Suprapubic skin (tissue), 4 donors: ENCODE measurements around the gene CAPS. TPM values are rescaled to one million over a fixed set of nuclear protein-coding genes. Genes with fewer than 3 reads are reported as not detected.
A peak's percentile ranks its signal among the peaks of the same experiment; 100 is the strongest.
"Not testable (repeated sequence)": the region's sequence is repeated elsewhere in the genome, so short reads cannot be mapped to it uniquely, and the experiment has no call there.

ENCODE experiments used
- DNase-seq, 2 donors: peaks; one replicate each; pipeline ENCODE4 v3.0.0-alpha.2; 2019; ENCODE audit warnings: low spot score in 2 of 2
- H3K27ac ChIP-seq: fragments of 200-600 bp; sonication (generic); one replicate; pipeline ENCODE4 v1.5.1; 2019
- H3K27me3 ChIP-seq: fragments of 200-600 bp; sonication (generic); one replicate; pipeline ENCODE4 v1.5.1; 2019
- H3K36me3 ChIP-seq: fragments of 200-600 bp; sonication (generic); one replicate; pipeline ENCODE4 v1.5.1; 2019
- H3K4me1 ChIP-seq: fragments of 200-600 bp; sonication (generic); one replicate; pipeline ENCODE4 v1.5.1; 2019
- H3K4me3 ChIP-seq: fragments of 200-600 bp; sonication (generic); one replicate; pipeline ENCODE4 v1.5.1; 2019; ENCODE audit warnings: mild to moderate bottlenecking
- H3K9me3 ChIP-seq: fragments of 200-600 bp; sonication (generic); one replicate; pipeline ENCODE4 v1.5.1; 2019
- CTCF ChIP-seq, 2 donors: fragments of 200-600 bp in 1 of 2; fragments of 450-650 bp in 1 of 2; sonication (generic) in 1 of 2; IDR thresholded peaks; one replicate each; pipeline ENCODE4 v1.5.1; 2016 to 2019; ENCODE audit warnings: antibody characterized with exemption in 2 of 2, mild to moderate bottlenecking in 1 of 2, moderate library complexity in 1 of 2
- EP300 ChIP-seq: sonication (generic); formaldehyde crosslinking; IDR thresholded peaks from one replicate; pipeline ENCODE4 v1.6.1; 2017; ENCODE audit warnings: antibody characterized with exemption
- POLR2A ChIP-seq, 2 donors: fragments of 450-650 bp; IDR thresholded peaks; one replicate each; pipeline ENCODE4 v1.6.1; 2017; ENCODE audit warnings: antibody characterized with exemption in 2 of 2, mild to moderate bottlenecking in 2 of 2, moderate library complexity in 2 of 2
- POLR2AphosphoS5 ChIP-seq, 3 donors: sonication (generic); formaldehyde crosslinking; IDR thresholded peaks; one replicate each; pipeline ENCODE4 v1.6.1; 2017; ENCODE audit warnings: antibody characterized with exemption in 3 of 3
- WGBS: methylation state at CpG from one replicate; pipeline ENCODE4 v1.1.5; 2018; 5-methylcytosine and 5-hydroxymethylcytosine counted together
- total RNA-seq, 4 donors: library from RNA; depleted of rRNA; stranded (reverse); fragments of >200 nt; gene quantifications; one replicate each; pipeline ENCODE4 v1.1.0, GENCODE V29; 2016

The CAPS gene
- total RNA-seq, 4 donors from 2014 or later, result 7.2 to 36.5 (median 10.0) TPM

GRCh38 chr19:5961969-5962945, 48.2 kb downstream of the CAPS start:
- H3K36me3 ChIP-seq, result peaks cover 11% of the 10 kb centered on the region
- no peaks in the 10 kb centered on the region for H3K27me3 ChIP-seq
- H3K9me3 ChIP-seq, result no peaks in the 10 kb centered on the region
- peak overlapping the region; percentile 21 for H3K27ac ChIP-seq
- peaks cover 59% of the 10 kb centered on the region for H3K4me1 ChIP-seq
- 60% methylated on average over 23 of the region's 29 CpGs for WGBS
- TF ChIP-seq POLR2A (IDR thresholded peaks at IDR 0.05) (no peak), EP300 (no peak), POLR2AphosphoS5 (IDR thresholded peaks at IDR 0.05) (no peak), CTCF (IDR thresholded peaks at IDR 0.05) (no peak)
- H3K4me3 ChIP-seq, result peak overlapping the region; percentile 9
- DNase-seq, result no peak

- 88% methylated on average over 6 of the region's 6 CpGs for WGBS
- H3K4me3 ChIP-seq, H3K27me3 ChIP-seq, H3K36me3 ChIP-seq, DNase-seq, H3K27ac ChIP-seq, H3K9me3 ChIP-seq: not testable (repeated sequence)
- H3K4me1 ChIP-seq, result peaks cover 68% of the 10 kb centered on the region
Observed at GRCh38 chr19:5963259-5963658, 49.2 kb downstream of the CAPS start.

GRCh38 chr19:5963855-5964254, 49.8 kb downstream of the CAPS start:
- H3K27me3 ChIP-seq, result no peaks in the 10 kb centered on the region
- no CpG with 5 or more reads among the region's 7 CpGs for WGBS
- no peaks in the 10 kb centered on the region for H3K9me3 ChIP-seq
- H3K36me3 ChIP-seq, result peaks cover under 1% of the 10 kb centered on the region
- peaks cover 70% of the 10 kb centered on the region for H3K4me1 ChIP-seq
- H3K4me3 ChIP-seq, result no peak overlapping the region
- no peak overlapping the region for H3K27ac ChIP-seq
- TF ChIP-seq POLR2A (IDR thresholded peaks at IDR 0.05), result no peak
- no peak for TF ChIP-seq CTCF (IDR thresholded peaks at IDR 0.05)
- TF ChIP-seq POLR2AphosphoS5 (IDR thresholded peaks at IDR 0.05), result no peak
- TF ChIP-seq EP300, result no peak
- DNase-seq, result no peak

- DNase-seq, result no peak
- H3K27me3 ChIP-seq, result no peaks in the 10 kb centered on the region
- no peak overlapping the region for H3K4me3 ChIP-seq
- H3K27ac ChIP-seq, result no peak overlapping the region
- no peaks in the 10 kb centered on the region for H3K36me3 ChIP-seq
- peaks cover 76% of the 10 kb centered on the region for H3K4me1 ChIP-seq
- H3K9me3 ChIP-seq, result no peaks in the 10 kb centered on the region
- 93% methylated on average over 5 of the region's 5 CpGs for WGBS
- TF ChIP-seq POLR2AphosphoS5 (IDR thresholded peaks at IDR 0.05) (no peak), POLR2A (IDR thresholded peaks at IDR 0.05) (no peak), EP300 (no peak), CTCF (IDR thresholded peaks at IDR 0.05) (no peak)
Observed at GRCh38 chr19:5964816-5965565, 50.9 kb downstream of the CAPS start.

Other genes starting within 250 kb of the CAPS start
- gene MICOS13, start 233.7 kb upstream of the CAPS start, total RNA-seq, result 10 to 100 TPM; 37.2 to 67.1 (median 58.1) TPM
- gene HSD11B1L, start 233.2 kb upstream of the CAPS start, total RNA-seq, result 10 to 100 TPM; 11.6 to 19.0 (median 15.1) TPM
- gene RPL36, start 224.0 kb upstream of the CAPS start, total RNA-seq, result 100 to 1,000 TPM; 420 to 822 (median 688) TPM
- gene LONP1, start 194.1 kb upstream of the CAPS start, total RNA-seq, result 10 to 100 TPM; 42.1 to 57.4 (median 47.7) TPM
- gene CATSPERD, start 193.6 kb upstream of the CAPS start, total RNA-seq, result under 1 TPM in 1 of 4 donors, not detected in 3; 0.24 TPM
- 1 to 10 TPM; 2.0 to 5.1 (median 3.6) TPM for gene PRR22, start 129.5 kb upstream of the CAPS start, total RNA-seq
- gene DUS3L, start 123.1 kb upstream of the CAPS start, total RNA-seq, result 10 to 100 TPM; 28.8 to 58.5 (median 43.8) TPM
- 1 to 10 TPM; 3.7 to 9.1 (median 6.6) TPM for gene NRTN, start 109.2 kb upstream of the CAPS start, total RNA-seq
- 1 to 10 TPM in 1 of 4 donors, under 1 TPM in 1, not detected in 2; 0.25 to 1.4 TPM for gene FUT6, start 74.6 kb upstream of the CAPS start, total RNA-seq
- gene FUT3, start 62.8 kb upstream of the CAPS start, total RNA-seq, result 1 to 10 TPM in 3 of 4 donors, under 1 TPM in 1; 0.93 to 3.6 (median 1.4) TPM
- under 1 TPM in 1 of 4 donors, not detected in 3; 0.23 TPM for gene FUT5, start 43.7 kb upstream of the CAPS start, total RNA-seq
- gene NDUFA11, start 10.5 kb upstream of the CAPS start, total RNA-seq, result 100 to 1,000 TPM in 3 of 4 donors, 10 to 100 TPM in 1; 80.9 to 245 (median 174) TPM
- gene VMAC, start 9.4 kb upstream of the CAPS start, total RNA-seq, result 10 to 100 TPM in 2 of 4 donors, 1 to 10 TPM in 2; 7.4 to 15.4 (median 12.0) TPM
- gene RANBP3, start 63.9 kb downstream of the CAPS start, total RNA-seq, result 10 to 100 TPM; 55.6 to 85.0 (median 78.0) TPM
- 10 to 100 TPM; 28.8 to 62.0 (median 43.5) TPM for gene RFX2, start 196.2 kb downstream of the CAPS start, total RNA-seq
- gene ACSBG2, start 221.4 kb downstream of the CAPS start, total RNA-seq, result not detected